ENCODE results near the gene PDXDC1. TPM values are rescaled to one million over a fixed set of nuclear protein-coding genes. Genes with fewer than 3 reads are reported as not detected.
A peak's percentile ranks its signal among the peaks of the same experiment; 100 is the strongest.

Gene PDXDC1
- total RNA-seq, 2 experiments from 2014 or later: 64.0 to 75.0 TPM

- intact Hi-C loops (cut with DNase I, micrococcal nuclease): no loop called here
- Histone ChIP-seq H3K36me3 (ENCODE audit: insufficient read depth, low read length) (peaks cover 62% of the 10 kb centered on the region), H3K9me3 (ENCODE audit: control insufficient read depth in 1 of 2, insufficient read depth in 1 of 2, low read length in 2 of 2) (no peaks in the 10 kb centered on the region), H3K4me1 (ENCODE audit: insufficient read depth, low read length) (peaks cover 18% of the 10 kb centered on the region), H3K27ac (ENCODE audit: low read depth in 1 of 2, low read length in 2 of 2) (no peak overlapping the region), H3K4me3 (ENCODE audit: low read length) (no peak overlapping the region), H3K27me3 (ENCODE audit: control insufficient read depth in 1 of 2, insufficient read depth in 2 of 2, low read length in 2 of 2) (no peaks in the 10 kb centered on the region)
- ChIA-PET POLR2A (interaction anchor here (1.3 kb wide), 1 partner anchor 17 kb away, joined by 3 read pairs; no protein-coding TSS in a partner anchor), CTCF (no interaction called here)
- Mint-ChIP-seq H3K27me3 (no peaks in the 10 kb centered on the region), H3K4me3 (no peak overlapping the region), H3K9me3 (no peaks in the 10 kb centered on the region), H3K36me3 (ENCODE audit: low read depth) (peaks cover 86% of the 10 kb centered on the region), H3K27ac (peak overlapping the region; percentile 61), H3K4me1 (ENCODE audit: low read depth) (peaks cover 19% of the 10 kb centered on the region)
- ATAC-seq (ENCODE audit: poor library complexity) (no peak), DNase-seq (no peak)
- TF ChIP-seq CTCF (IDR thresholded peaks at IDR 0.05): no peak
Measured at GRCh38 chr16:15031586-15031985, 56.8 kb downstream of the PDXDC1 start.

GRCh38 chr16:15032547-15033308, 57.9 kb downstream of the PDXDC1 start:
- POLR2A ChIA-PET: interaction anchor here (1.3 kb wide), 1 partner anchor 18 kb away, joined by 3 read pairs; no protein-coding TSS in a partner anchor
- H3K4me3 Mint-ChIP-seq: no peak overlapping the region

GRCh38 chr16:15033309-15033707, 58.5 kb downstream of the PDXDC1 start:
- no peak for TF ChIP-seq CTCF (IDR thresholded peaks at IDR 0.05)
- Mint-ChIP-seq H3K4me1 (ENCODE audit: low read depth) (peaks cover 19% of the 10 kb centered on the region), H3K36me3 (ENCODE audit: low read depth) (peaks cover 89% of the 10 kb centered on the region), H3K27me3 (no peaks in the 10 kb centered on the region), H3K9me3 (no peaks in the 10 kb centered on the region), H3K4me3 (no peak overlapping the region), H3K27ac (peak overlapping the region; percentile 52)
- intact Hi-C loops (cut with DNase I, micrococcal nuclease): no loop called here
- DNase-seq: no peak
- no peaks in the 10 kb centered on the region for H3K9me3 ChIP-seq (ENCODE audit: control insufficient read depth in 1 of 2, insufficient read depth in 1 of 2, low read length in 2 of 2)
- no peaks in the 10 kb centered on the region for H3K27me3 ChIP-seq (ENCODE audit: control insufficient read depth in 1 of 2, insufficient read depth in 2 of 2, low read length in 2 of 2)
- H3K4me3 ChIP-seq (ENCODE audit: low read length): no peak overlapping the region
- H3K27ac ChIP-seq (ENCODE audit: low read depth in 1 of 2, low read length in 2 of 2): no peak overlapping the region
- no peak for ATAC-seq (ENCODE audit: poor library complexity)
- CTCF ChIA-PET: no interaction called here
- H3K36me3 ChIP-seq (ENCODE audit: insufficient read depth, low read length): peaks cover 77% of the 10 kb centered on the region
- POLR2A ChIA-PET: no interaction called here
- peaks cover 18% of the 10 kb centered on the region for H3K4me1 ChIP-seq (ENCODE audit: insufficient read depth, low read length)

More at GRCh38 chr16:15032547-15033308, 57.9 kb downstream of the PDXDC1 start:
- ATAC-seq (ENCODE audit: poor library complexity) (peak; percentile 8), DNase-seq (peak in 3 of 14 experiments; percentile 36 to 57 (median 53))
- Histone ChIP-seq H3K4me3 (ENCODE audit: low read length) (no peak overlapping the region), H3K9me3 (ENCODE audit: control insufficient read depth in 1 of 2, insufficient read depth in 1 of 2, low read length in 2 of 2) (no peaks in the 10 kb centered on the region), H3K27ac (ENCODE audit: low read depth in 1 of 2, low read length in 2 of 2) (no peak overlapping the region), H3K27me3 (ENCODE audit: control insufficient read depth in 1 of 2, insufficient read depth in 2 of 2, low read length in 2 of 2) (no peaks in the 10 kb centered on the region), H3K4me1 (ENCODE audit: insufficient read depth, low read length) (peaks cover 18% of the 10 kb centered on the region), H3K36me3 (ENCODE audit: insufficient read depth, low read length) (peaks cover 71% of the 10 kb centered on the region)
- Mint-ChIP-seq H3K9me3 (no peaks in the 10 kb centered on the region), H3K27me3 (no peaks in the 10 kb centered on the region), H3K4me1 (ENCODE audit: low read depth) (peaks cover 19% of the 10 kb centered on the region), H3K36me3 (ENCODE audit: low read depth) (peaks cover 89% of the 10 kb centered on the region), H3K27ac (peak overlapping the region; percentile 52)
- CTCF ChIA-PET: no interaction called here
- TF ChIP-seq CTCF (IDR thresholded peaks at IDR 0.05): no peak
- intact Hi-C loops (cut with DNase I, micrococcal nuclease): no loop called here

Measured in CD4-positive, alpha-beta T cell (primary cell).